ENCODE data around the gene BAIAP2. TPM values are rescaled to one million over a fixed set of nuclear protein-coding genes. Genes with fewer than 3 reads are reported as not detected.
"Not testable (repeated sequence)": the region's sequence is repeated elsewhere in the genome, so short reads cannot be mapped to it uniquely, and the experiment has no call there.

BAIAP2 gene
- polyA plus RNA-seq, 5 donors, result 32.0 to 57.6 (median 48.4) TPM

- no peak for DNase-seq
These were observed 14.0 kb upstream of the BAIAP2 start for GRCh38 chr17:81020767-81021497.

DNA sequence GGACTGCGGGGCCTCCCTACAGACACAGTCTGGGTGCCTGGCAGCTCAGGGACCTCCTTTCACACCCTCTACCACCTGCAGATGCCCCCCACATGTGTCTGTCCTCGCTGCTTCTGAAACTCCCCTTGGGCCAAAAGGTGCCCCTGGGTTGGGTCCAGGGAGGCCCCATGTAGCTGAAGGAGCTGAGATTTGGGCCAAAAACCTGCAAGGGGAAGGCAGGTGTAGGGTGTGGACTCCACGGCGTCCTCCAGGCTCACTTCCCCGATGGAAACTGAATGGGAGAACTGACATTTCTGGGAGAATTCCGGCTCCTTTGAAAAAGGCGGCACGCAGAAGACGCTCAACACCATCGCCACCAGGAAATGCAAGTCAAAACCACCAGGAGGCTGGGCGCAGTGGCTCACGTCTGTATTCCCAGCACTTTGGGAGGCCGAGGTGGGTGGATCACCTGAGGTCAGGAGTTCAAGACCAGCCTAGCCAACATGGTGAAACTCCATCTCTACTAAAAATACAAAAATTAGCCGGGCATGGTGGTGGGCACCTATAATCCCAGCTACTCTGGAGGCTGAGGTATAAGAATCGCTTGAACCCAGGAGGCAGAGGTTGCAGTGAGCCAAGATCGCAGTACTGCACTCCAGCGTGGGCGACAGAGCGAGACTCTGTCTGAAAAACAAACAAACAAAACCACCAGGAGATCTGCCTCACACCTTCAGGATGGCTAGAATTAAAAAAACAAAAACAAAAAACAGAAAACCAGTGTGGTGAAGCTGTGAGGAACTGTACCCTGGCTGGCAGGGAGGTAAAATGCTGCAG, 13.2 kb upstream of the BAIAP2 start:
- no peak for DNase-seq

DNA sequence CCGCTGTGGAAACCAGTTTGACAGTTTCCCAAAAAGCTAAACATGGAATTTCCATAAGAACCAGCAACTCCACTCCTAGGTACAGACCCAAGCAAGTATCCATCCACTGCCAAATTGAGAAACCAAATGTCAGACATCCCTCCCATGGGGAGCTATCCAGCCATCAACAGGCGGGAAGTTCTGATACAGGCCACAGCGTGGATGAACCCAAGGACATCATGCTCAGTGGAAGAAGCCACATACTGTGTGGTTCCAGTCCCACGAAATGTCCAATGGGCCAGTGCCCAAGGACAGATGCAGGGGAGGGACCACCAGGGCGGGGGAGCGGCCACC, 12.6 kb upstream of the BAIAP2 start:
- DNase-seq, result no peak

DNA sequence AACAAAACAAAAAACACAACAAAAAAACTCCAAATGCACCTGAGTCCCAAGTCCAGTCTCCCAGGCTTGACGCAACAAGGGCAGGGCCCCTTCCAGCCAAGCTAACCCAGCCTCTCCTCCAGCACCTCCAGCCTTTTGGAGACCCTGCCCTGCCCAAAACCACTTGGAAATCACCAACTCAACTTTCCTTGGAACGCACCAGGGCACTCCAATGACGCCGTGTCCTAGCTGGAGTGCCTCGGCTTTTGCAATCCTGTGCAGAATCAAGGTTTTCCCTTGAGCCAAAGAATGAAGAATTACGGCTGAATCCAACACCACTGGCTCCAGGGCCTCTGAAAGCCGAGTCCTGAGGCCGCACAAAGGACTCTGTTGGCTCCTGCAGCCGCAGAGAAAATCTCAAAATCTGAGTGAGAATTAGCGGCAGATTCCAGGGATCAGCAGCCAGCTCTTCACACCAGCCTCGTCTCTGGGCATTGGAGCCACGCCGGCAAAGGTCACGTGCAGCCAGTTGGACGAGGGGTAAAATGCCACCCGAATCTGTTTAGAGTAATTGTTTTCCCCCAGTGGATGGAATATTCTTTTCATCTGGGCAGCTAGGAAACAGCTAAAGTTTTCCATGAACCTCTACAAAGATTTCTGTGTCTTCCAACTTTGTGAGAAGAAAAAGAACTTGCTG, 9.7 kb upstream of the BAIAP2 start:
- no peak for DNase-seq

GRCh38 chr17:81025741-81026129, 9.2 kb upstream of the BAIAP2 start:
- no peak for DNase-seq

- no peak for DNase-seq
These were observed 8.5 kb upstream of the BAIAP2 start for GRCh38 chr17:81026266-81027036.

GRCh38 chr17:81027038-81027437, 7.9 kb upstream of the BAIAP2 start:
- DNase-seq, result no peak

DNA sequence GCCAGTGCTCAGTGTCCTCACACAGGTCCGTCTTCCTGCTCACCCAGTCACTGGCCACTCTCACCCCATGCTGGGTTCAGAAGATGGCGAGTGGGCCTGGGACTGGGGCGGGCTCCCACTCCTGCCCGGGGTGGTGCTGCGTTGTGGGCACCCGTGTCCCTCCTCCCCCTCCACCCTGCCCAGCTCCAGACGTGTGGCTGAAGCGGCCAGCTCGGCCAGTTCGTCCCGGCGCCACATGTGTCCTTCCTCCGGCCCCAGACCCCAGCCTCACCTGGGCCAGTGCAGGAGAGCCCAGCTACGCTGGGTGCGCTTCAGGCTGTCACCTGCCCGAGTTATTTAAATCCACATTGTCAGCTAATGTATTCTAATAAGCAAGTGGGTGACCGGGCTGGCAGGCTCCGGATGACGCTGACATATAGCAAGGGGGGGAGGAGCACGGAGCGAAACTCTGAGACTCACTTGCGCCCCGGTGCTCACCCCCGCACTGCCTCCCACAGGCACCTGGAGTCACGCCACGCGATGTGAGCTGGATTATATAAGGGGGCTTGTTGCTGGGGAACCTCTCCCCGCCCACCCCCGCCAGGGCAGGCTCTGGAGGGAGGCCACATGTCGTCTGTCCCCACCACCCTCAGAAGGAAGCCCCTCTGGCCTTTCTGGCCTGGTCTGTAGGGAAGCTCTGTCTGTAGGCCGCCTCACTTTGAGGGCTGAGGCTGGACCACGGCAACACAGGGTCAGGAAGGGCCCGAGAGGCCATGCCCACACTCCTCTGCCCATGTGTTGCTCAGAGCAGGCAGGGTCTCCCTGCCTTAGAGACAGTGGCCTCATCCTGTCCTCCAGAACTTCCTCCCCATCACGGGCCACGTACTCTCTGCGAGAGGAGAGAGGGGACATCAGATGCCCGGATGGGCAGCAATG, 7.1 kb upstream of the BAIAP2 start:
- no peak for DNase-seq

DNA sequence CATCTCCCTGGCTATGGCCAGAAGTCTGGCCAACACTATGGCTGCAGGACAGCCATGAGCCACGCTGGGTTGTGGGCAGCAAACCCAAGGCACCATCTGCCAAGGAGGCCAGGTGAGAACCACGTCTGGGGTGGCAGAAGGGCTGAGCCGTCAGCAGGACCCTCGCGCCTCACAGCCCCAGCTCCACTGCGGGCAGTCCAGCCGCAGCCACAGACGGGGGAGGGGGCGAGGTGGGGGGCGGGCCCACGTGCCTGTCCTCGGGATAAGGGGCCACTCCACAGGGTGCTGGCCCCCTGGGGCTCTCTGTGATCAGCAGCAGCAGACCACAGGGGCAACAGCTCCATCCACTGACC, 6.5 kb upstream of the BAIAP2 start:
- DNase-seq, result no peak

DNA sequence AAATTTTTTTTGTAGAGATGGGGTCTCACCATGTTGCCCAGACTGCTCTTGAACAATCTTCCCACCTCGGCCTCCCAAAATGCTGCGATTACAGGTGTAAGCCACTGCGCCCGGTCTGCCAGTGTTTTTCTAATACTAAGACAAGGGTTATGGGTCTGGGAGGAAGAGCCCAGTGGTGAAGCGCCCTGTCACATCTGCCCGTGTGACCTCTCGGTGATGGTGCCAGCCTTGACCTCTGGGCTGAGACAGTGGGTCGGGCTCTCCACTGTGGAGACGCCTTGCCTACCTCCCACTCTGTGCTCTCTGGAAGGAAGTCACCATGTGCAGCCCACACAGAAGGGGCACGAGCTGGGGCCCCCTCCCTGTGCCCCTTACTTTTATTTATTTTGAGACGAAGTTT, 5.1 kb upstream of the BAIAP2 start:
- DNase-seq, result no peak

DNA sequence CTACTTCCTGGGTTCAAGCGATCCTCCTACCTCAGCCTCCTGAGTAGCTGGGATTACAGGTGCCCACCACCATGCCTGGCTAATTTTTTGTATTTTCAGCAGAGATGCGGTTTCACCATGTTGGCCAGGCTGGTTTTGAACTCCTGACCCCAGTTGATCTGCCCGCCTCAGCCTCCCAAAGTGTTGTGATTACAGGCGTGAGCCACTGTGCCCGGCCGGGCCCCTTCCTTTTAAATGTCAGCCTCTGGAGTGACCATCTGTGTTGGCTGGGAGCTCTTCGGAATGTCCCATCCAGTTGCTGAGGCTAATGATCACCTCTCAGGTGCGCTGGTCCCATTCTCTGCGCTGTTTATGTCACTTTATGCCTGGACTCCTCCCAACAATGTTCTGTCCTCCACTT, 4.6 kb upstream of the BAIAP2 start:
- DNase-seq, result not testable (repeated sequence)

DNA sequence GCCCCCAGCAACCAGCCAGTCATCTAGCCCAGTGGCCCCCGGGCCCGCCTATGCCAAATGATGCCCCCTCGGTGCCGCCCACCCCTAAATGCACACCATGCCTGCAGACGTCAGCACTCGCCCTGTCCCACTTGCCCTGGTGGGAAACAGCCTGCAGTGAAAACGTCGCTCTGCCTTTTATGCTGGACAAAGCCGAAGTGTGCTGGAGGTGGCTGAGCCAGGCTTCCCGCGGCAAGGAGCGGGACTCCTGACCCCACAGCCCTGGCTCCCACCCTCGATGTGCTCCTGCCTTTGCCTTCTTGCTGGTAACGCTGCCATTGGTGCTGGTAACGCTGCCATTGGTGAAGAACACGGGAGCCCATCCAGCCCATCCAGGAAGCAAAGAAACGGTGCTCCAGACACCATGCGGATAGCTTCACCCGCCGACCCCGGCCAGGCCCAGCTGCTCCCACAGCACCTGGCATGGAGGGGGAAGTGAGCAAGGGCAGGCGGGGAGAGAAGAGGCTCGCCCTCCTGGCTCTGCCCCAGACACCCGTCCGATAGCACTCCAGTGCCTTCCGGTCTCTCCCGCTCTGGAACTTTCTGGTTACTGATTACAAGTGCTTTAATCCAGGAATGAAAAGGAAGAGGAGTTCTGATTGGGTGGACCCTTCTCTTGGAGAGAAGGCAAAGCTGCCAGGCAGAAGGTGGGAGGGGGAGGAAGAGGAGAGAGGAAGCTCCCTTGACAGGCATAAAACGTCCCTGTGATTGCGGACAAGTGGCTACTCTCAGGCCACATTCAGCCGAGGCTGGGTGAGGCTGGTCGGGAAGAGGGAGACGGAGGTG, 4.0 kb upstream of the BAIAP2 start:
- DNase-seq, result peak in 1 of 2 donors; percentile 51

DNA sequence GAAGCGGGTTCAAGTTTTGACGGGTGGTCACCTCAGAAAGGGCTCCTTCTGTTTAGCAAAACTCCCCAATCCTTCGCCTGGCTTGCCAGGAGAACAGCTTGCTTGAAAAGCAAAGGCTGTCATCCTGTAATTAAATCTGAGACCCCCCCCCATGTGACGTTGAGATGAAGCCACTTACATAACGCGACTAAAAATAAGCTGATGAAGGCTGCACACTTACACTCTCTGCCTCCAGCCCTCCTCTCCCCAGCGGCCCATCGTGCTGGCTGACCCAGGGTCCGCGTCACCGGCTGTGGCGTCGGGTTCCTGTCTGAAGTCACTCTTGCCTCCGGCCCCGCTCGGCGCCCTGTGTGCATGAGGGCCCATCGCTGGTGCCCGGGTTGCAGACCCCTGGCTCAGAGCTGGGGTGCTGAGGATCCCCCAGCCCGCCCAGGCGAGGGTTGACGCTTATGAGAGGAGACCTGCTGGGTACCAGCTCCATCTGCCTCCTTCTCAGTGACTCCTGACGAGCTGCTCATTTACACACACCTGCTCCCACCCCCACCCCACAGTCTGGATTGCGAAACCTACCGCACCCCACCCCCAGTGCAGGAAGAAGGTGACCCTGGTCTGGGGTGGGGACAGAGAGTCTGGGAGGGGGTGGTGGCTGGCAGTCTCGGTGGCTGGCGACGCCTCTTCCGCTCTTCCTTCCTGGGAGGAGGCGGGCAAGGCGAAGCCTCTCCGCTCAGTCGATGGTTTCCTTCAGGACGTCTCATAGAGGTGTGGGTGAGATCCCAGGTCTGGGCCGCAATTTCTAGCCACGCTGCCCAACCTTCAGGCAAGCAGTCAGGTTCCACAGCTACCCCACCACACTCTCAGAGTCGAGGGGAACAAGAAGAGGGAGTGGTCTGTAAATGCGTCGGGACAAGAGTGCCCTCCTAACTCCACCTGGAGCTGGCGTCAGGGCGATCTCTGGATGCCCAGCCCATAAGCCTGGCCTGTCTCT, 3.1 kb upstream of the BAIAP2 start:
- DNase-seq, result no peak

DNA sequence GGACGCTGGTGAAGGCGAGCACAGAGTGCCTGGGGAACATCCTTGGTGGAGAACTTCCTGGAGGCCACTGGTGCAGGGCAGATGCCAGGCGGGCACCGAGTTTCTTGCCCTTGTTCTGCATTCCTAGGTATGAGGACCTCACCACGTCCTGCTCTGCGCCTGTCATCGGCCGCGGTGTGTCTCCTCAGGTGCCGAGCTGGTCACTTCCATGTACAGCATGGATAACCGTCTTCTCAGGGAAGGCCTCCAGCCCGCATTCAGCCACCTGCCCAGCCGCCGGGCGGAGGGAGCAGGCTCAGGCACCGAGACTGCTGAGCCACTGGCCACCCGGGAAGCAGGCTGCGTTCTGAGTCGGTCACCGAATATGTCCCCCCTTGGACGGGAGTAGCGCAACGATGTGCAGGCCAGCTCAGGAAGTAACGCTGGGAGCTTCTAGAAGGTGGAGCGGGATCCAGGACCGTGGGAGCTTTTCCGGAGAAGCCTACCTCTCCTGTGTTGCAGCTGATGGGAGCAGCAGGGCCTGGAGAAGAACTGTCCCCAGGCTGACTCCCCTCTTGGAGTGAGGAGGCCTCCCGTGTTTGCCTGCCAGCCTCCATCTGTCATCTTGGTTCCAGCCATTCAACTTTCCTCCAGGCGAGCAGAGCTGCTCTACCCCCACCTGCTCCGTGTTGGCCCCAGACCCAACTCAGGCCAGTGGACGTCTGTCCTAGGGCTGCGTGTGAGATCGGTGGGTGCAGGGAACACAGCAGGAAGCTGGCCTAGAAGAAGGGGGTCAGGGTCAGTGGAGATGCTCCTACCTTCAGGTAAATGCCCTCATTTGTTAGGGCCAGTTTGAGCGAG, 2.1 kb upstream of the BAIAP2 start:
- no peak for DNase-seq

GRCh38 chr17:81033535-81034167, 1.3 kb upstream of the BAIAP2 start:
- no peak for DNase-seq

DNA sequence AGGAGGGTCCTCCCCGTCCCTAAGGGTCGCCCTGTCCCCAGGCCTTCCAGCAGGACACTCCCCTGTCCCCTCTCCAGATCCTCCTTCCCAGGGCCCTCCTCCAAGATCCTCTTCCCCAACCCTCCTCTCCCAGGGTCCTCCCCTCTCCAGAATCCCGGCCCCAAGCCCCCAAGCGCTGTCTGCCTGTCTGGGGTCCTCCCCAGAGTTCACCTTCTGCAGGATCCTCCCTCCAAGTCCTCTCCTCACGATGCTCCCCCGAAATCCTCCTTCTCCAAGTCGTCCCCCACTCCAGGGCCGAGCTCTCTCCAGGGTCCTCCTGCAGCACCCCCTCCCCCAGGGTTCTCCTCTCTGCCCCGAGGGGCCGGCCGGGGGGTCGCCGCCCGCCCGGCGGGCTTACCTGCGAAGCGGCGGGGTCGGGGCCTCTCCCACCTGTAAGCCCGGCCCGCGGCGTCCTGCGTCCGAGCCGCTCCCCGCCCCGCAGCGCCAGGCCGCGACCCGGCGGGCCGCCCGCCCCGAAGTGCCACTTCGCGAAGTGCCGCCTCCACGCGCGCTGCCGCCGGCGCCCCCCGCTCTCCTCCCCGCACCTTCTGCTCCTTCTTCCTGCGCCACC, 678 bp upstream of the BAIAP2 start:
- no peak for DNase-seq
